Right ventricle myocardium superior (tissue), 1 donor: ENCODE measurements around the gene ATP2B2. TPM values are rescaled to one million over a fixed set of nuclear protein-coding genes. Genes with fewer than 3 reads are reported as not detected.

Experiments
- ATAC-seq: fragments of 200-7000 bp; cut with Tn5 transposase; one replicate; pipeline ENCODE4 v1.9.1; 2020; ENCODE audit warnings: mild to moderate bottlenecking; ENCODE audit not compliant: poor library complexity
- DNase-seq: peaks from one replicate; pipeline ENCODE4 v3.0.0-alpha.2; 2020
- intact Hi-C: fragments of 100-400 bp; cut with DNase I; formaldehyde crosslinking; loops from one replicate; pipeline ENCODE4 v1.11.2; 2022
- total RNA-seq: library from RNA; stranded (reverse); fragmentation: NEBNext Ultra II Directional; extraction: Animal tissue kit (Norgen Biotek cat#: 25700); gene quantifications from one replicate; pipeline ENCODE4 v1.2.1, GENCODE V29; 2021
- donor health status: DM: no; HTN: yes; CAD: no; lungs with severe emphysema.

Gene ATP2B2
- total RNA-seq, 1 donor from 2014 or later, result not detected

DNA sequence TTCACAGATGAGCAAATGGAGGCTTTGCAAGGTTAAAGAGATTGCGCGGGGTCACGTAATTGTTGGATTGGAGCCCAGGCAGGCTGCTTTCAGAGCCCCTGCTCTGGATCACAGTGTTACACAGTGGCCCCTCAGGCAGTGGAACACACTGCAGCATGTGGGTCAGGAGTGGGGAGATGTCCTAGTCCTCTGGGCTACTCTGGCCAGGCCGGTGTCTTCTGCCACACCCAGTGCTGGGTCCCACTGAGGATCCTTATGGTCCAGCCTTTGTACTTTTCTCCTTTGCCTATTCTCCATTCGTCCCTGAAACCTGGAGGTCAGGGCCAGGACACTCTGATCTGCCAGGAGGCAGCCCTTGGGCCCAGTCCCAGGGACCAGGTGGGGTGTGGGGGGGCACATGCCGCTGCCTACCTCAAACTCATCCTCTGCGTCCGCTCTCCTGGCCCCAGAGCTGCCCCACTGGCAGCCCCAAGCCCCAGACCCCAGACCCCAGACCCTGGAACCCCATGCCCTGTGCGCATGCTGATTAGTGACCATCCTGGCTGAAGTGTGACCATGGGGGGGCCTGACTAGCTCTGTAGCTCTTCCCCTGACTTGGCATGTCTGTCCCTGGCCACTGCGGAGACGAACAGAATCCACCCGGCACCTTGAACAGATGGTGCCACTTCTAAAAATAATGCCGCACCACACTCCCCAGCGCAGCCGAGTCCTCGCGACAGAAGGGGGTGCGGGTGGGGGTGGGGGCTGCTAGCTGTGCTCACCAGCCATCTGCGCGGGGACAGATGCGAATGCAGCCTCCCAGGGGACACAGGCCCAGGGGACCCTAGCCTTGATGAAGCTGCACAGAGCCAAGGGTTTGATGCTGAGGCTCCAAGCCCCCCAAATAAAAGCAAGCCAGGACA is 41.6 kb downstream of the ATP2B2 start:
- intact Hi-C loops, result no loop called here
- ATAC-seq (no peak), DNase-seq (no peak)

DNA sequence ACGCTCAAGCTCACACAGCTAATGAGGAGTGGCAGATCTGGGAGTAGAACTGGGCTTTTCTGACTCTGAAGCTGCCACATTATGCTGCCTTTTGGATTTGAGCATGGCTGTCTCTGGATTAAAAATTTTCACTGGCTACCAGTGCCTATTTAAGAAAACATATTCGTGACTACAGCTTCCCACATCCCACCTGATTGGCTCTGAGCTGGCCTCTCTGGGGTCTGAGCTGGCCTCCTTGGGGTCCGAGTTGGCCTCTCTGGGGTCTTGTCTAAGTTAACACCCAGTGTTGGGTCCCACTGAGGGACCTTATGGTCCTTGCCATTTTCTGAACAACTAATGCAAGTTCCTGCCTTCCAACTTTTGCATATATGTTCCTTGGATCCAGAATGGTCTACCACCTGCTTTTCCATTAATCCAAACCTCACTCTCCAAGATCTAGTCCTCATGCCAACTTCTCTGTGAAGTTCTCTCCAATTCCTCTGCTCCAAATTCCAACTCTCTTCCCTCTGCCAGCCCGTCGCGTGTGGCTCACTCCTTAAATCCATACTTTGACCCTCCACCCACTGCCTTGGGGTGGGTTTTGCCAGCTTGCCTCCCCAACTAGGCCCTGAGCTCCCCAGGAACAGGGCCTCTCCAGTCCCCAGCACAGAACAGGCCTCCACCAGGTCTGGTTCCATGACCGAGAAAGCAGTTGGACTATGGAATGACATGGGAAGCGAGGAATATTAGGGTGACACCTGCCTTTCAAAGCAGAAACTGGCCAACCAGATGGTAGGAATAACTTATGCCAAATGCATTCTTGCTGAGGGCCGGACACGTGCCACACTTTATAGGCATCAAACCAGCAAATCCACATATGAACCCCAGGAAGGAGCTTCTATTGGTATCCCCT is 42.5 kb downstream of the ATP2B2 start:
- DNase-seq (no peak), ATAC-seq (no peak)

DNA sequence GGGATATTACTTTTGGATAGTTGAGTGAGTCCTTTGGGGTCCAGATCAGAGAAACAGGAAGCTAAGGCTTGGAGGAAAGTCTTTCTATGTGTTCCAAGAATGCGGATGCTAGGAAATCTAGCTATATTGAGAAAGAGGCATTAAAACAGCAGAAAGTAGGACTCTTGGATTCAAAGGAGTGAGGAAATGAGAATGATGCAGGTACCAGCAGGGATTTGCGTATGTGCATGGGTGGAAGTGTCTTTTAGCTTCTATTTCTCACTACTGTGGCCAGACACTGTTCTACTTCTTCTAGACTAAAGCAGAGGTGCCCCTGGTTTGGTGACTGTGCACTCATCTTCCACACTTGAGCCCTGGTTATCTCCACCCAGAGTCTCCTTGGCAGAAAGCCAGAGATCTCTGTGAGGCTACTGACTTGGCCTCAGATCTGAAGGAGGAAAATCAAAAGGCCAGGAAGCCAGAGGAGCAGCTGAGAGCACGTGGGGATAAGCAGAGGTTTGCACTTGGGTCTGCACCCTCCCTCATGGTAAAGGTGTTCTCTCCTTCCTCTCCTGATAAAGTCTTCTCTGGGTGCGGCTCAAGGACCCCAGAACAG is 44.3 kb downstream of the ATP2B2 start:
- DNase-seq (no peak), ATAC-seq (no peak)
- intact Hi-C loops, result no loop called here

More for the DNA sequence above, 42.5 kb downstream of the ATP2B2 start:
- intact Hi-C loops, result no loop called here

DNA sequence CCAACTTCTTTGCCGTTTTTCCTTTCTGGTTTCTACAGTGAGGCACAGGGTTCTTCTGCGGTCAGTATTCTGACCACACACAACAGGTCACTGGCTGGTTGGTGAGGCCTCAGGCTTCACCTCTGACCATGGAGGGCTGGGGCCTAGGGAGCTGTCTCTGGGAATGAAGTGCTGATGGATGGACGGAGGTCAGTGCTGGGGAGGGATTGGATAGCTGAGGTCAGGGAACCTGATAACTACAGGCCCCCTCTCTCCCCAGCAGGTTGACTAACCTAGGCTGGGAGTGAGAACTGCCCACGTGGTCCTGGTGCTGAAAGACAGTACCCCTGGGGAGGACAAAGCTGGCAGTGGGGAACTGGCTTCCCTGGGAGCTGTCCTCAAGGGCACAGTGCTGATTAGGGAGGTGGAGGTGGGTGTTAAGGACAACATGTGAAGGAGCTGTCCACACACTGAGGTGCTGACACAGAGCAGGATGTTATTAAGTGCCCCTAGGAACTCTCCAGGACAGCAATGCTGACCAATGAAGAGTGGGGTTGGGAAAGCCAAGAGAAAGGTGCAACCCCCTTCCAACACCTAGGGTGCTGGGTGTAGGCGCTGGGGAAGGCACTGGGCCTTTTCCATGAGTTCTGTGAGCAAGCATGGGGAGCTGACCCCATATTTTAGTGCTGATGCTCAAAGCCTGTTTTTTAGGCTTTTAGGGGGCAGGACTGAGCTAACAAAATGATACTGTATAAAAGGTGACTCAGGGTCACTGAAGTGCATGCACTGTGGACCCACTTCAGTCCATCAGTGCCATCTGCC is 45.2 kb downstream of the ATP2B2 start:
- DNase-seq, result no peak
- intact Hi-C loops, result no loop called here

DNA sequence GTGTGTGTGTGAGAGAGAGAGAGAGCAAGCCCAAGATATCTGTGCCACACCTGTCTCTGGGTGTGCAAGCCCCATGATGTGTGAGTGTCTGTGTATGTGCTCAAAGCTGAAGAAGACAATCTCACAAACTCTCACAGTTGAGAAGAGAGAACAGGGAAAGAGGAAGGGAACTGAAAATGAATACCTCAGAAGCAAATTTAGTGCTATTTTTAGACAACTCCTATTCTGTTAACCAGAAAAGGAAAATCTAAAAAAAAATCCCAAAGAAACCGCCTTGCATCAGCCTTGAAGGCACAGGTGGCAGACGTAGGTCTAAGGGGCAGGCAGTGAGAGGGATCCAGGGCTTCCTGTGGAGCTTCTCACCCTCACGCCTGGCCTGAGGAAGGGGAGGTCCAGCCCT is 47.8 kb downstream of the ATP2B2 start:
- DNase-seq (no peak), ATAC-seq (no peak)
- intact Hi-C loops, result no loop called here

More for the DNA sequence above, 45.2 kb downstream of the ATP2B2 start:
- peak; percentile 71 for ATAC-seq

DNA sequence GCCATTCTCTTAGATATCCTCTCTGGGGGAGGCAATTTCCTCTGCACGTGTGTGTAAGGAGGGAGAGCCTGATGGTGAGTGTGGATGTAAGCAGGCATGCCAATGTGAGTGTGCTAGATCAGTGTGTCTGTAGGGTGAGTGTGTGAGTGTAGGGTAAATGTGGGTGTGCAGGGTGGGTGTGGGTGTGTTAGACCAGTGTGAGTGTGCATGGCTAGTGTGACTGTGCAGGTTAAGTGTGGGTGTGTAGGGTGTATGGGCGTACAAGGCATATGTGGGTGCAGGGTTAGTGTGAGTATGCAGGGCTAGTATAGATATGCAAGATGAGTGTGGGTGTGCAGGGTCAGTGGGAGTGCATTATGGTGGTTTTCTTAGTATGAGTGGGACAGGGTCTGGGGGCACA is 48.4 kb downstream of the ATP2B2 start:
- intact Hi-C loops, result no loop called here
- DNase-seq, result no peak
- ATAC-seq, result no peak

DNA sequence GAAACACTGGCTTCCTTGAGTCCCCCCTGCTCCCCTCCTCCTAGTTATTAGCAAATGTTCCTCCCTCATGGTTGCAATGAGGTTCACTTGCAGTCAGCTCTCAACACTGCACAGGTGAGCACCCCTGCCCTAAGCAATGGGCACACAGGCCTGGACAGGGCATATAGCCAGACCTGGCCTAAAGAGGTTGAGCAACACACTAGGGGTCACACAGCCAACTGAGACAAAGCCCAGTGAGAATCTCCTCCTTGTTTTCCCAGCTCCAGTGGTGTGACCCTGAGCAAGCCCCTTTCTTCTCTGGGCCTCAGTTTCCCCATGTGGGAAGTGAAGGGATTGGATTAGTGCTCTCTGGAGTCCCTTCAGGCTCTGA is 49.9 kb downstream of the ATP2B2 start:
- ATAC-seq (no peak), DNase-seq (no peak)
- intact Hi-C loops, result no loop called here

DNA sequence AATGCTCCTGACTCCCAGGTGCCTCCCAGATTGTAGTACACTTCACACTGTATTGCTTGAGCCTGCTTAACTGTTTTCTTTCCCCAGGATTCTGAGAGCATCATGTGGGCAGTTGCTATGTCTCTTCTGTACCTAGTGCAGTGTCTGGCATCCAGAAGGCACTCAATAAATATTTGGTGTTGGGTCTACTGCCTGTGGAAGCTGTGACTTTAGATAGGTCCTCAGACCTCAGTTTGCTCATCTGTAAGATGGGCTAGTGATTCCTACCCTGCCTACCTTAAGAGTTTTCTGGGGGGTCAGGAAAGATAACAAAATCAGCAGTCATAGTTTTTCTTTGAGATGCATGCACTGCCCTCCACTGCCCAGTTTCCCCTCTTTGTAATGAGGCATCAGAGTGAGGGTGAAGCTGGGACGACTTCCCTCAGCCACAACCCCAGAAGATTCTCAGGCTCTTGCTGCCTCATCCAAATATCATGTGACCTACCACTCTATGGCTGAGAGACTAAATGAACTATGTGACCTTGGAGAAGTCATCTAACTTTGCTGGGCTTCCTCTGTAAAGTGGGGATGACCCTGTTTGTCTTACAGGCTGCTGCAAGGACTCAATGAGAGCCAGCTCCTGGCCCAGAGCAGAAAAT is 50.4 kb downstream of the ATP2B2 start:
- ATAC-seq (no peak), DNase-seq (no peak)
- intact Hi-C loops, result no loop called here

DNA sequence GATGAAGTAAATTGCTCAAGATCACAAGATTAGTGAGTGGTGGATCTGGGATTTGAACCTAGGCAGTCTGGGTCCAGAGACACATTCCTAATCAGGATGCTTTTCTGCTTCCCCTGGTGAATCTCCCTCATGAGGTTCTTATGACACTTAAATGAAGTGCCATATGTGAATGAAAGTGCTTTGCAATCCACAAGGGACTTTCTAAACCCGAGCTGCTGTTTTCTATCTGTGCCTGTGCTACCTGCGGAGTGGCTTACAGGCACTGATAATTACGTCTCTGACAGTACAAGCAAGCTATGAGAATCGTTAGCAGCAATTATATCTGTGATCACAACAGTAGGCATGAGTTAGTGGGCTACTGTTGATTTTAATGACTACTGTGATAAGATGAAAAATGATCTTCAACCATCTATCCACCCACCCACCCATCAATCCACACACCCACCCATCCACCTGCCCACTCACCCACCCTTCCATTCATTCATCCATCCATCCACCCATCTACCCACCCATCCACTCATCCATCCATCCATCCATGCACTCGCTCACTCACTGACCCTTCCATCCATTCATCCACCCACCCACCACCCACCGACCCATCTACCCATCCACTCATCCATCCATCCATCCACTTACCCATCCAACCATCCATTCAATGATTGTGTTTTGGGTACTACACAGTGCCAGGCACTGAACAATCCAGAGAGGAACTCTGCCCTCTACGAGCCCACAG is 51.8 kb downstream of the ATP2B2 start:
- intact Hi-C loops, result no loop called here
- ATAC-seq (no peak), DNase-seq (no peak)

DNA sequence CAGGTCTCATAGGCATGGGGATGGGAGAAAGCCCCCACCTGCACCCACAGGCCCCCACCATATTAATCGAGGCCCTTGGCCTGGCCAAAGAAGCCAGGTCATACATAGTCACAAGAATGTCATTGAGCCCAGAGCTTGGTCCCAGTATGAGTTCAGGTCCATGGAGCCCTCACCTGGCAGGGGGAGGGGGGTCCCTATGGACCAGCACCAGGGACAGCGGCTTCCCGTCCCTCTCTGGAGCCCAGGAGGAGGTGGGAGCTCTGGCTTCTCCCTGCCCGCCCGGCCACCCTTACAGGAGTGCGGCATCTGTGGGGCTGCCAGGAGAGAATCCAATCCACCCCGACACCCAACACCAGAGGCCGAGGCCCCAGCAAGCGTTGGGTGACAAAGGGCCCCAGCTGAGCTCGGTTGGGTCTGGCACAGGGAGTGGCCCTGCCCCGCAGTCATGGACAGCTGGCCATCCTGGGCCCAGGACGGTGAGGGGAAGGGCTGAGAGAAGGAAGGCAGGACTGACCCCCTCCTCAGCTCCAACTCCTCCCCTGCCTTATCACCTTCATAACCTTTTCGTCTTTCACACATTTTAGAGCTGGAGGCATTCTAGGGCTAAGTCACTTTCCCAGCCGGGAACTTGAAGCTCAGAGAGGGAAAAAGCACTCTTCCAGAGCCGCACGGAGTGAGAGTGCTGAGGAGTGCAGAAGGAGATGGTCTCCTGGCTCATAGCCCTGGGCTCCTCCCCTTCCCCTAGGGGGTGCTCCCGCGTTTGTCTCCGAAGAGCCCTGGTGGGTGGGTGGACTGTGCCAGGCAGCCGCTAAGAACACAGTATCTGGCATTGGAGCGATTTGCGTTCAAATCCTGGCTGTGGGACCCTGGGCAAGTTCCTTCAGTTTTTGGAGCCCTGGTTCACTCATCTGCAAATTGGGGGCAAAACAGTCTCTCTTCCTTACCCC is 54.6 kb downstream of the ATP2B2 start:
- intact Hi-C loops, result no loop called here
- DNase-seq (no peak), ATAC-seq (no peak)

DNA sequence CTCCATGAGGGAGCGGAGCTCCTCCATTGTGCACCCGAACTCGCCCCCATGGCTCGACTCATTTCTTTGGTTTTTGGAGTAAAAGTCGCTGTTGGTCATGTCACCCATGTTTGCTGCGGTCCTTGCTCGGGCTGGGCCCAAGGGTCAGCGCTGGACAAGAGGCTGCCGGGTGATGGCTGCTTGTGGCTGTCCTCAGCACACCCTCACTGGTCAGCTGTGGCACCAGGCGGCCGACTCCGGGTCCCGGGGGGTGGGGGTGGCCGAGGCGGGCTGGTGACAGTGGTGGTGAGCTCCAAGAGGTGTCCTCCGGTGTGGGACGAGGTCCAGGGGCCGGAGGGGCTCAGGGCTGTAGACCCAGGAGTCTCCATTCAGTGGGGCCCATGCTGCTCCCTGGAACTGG is 56.0 kb downstream of the ATP2B2 start:
- DNase-seq (no peak), ATAC-seq (no peak)
- intact Hi-C loops, result no loop called here

DNA sequence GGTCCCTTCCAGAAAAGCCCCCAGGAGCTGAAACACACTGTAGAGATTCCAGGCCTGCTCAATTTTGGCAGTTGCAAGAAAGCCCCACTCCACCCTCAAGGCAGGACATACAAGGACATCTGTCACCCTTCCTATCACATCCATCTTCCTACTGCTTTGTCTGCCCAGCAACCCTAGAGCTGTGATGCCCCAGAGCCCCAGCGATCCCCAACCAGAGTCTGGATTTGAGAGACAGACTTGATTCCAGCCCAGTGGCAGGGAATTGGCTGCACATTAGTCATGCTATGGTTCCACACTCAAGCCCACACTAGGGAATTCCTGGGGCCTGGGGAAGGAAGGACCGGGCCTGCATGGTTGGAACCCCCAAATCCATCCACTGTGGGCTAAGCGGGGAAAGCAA is 56.8 kb downstream of the ATP2B2 start:
- intact Hi-C loops, result no loop called here
- ATAC-seq, result no peak
- DNase-seq, result no peak

DNA sequence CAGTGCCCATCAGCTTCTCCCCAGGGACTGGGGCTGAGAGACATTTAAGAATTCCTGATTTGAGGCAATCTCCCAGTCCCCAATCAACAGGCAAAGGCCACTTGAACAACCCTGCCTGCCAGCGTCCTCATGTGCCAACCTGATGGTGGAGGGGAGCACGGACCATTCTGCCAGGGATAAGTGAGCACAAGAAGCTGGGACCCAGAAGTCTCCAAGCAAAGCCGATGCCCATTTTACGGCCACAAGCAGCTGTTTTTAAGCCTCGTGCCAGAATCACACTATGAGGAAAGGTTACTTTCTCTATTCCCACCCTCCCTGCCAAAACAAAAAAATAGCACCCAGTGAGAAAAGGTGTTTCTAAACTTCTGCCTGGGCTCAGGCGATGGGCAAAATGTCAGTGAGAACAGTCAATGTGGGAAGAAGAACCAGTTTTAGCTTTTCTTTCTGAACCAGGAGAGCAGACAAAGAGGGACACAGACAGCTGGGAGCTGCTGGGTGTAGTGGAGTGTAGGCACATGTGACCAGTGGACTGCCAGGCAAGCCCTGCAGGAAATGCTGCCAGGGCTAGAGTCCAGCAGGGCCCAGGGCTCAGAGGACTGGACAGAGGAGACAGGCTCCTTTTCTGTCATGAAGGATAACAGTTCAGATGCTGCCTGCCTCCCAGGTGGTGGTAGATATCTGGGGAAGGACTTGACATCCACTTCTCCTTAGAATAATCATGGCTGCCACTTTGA is 57.7 kb downstream of the ATP2B2 start:
- no peak for ATAC-seq
- intact Hi-C loops, result no loop called here
- no peak for DNase-seq

DNA sequence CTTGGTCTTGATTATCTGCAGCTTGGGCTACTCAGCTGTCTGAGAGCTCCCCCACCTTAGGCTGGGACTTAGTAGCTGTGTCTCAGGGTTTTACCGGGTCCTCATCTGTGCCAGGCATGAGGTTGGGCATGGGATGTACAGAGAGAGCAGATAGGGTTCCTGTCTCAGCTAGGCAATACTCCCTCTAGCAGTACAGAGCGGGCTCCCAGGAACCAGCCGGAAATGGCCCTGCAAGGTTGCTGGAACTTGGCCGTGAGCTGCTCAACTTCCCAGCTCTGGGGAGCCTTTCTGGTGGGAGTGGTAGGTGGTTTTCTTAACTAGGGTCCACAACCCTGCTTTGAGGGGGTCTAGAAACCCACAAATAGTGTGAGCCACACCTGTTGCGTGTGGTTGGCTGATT is 58.3 kb downstream of the ATP2B2 start:
- ATAC-seq (no peak), DNase-seq (no peak)
- intact Hi-C loops, result no loop called here

DNA sequence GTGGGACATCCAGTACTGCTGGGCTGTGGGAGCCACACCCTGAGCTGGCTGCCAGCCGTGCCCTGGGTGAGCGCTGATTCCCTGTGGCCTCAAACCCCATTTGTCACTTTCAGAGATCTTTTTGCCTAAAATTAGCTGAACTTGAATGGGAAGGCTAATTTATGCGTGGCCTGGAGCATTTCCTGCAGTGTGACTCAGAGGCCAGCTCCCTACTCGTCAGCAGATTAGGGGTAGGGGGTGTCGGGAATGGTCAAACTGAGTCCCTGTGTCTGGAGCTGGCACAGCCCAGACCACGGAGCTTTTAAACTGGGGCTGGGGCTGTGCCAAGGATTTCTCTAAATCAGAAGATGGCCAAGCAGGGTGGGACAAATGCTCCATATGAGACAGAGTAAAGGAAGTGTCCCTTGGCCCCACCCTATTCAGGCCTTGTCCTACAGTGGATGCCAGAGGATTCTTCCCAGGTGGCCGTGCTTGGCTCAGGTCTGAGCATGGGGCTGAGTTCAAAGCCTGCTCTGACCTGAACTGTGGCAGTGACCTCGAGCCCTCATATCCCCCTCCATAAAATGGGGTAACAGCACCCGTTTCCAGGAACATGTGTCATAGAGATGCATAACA is 59.7 kb downstream of the ATP2B2 start:
- DNase-seq, result no peak
- no peak for ATAC-seq
- intact Hi-C loops, result no loop called here

DNA sequence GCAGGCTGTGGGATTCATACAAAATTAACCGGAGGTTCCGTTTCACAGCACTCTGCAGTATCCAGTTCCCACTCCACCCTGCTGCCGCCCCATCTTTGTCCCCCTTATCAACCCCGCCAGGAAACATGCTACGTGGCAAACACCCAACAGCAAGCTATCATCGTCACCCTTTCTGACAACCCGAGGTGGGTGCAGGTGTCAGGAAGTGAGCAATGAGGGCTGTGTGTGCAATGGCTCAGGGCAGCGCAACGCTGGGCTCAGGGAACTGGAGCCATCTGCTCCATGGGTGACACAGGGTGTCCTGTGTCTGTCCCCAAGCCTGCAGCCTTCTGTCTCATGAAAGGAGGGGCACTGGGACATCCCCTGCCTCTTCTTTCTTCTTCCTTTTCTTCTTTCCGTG is 60.9 kb downstream of the ATP2B2 start:
- intact Hi-C loops, result no loop called here
- DNase-seq, result no peak
- ATAC-seq, result no peak
